Endometrium (tissue), 2 donors: ENCODE results near the gene TPP1.

Experiments used
- FAIRE-seq: peaks from 2 replicates; lab custom pipeline; 2012; peaks lifted over from hg19 to GRCh38; lab: Jason Lieb, UNC
- donor health status: control.
- donor health status: control.

TPP1 gene

DNA sequence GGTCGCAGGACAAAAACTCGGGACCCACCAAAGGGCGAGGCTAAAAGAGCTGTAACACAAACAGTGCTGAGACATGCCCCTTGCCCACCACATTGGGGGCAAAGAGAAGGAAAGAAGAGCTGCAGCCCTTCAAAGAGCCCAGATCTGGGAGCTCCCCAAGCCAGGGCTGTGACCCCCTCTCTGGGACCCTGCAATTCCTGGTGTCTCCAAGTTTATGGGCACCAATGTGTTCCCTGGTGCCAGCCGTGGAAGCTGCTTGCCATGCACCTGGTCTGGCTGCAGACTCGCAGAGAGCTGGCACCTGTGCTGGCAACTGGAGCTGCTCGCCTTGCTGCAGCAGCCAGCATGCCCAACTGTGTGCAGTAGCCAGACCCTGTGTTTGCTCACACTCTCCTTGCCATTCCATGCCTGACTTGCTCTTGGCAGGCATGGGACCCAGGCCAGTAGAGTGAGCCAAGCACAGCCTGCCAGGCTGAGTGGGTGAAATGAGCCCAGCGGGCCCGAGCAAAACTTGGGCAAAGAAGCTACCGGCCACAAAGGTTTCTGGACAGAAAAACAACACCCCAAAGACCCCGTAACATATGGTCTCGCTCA lies 31.8 kb downstream of the TPP1 start:
- no peak for FAIRE-seq

DNA sequence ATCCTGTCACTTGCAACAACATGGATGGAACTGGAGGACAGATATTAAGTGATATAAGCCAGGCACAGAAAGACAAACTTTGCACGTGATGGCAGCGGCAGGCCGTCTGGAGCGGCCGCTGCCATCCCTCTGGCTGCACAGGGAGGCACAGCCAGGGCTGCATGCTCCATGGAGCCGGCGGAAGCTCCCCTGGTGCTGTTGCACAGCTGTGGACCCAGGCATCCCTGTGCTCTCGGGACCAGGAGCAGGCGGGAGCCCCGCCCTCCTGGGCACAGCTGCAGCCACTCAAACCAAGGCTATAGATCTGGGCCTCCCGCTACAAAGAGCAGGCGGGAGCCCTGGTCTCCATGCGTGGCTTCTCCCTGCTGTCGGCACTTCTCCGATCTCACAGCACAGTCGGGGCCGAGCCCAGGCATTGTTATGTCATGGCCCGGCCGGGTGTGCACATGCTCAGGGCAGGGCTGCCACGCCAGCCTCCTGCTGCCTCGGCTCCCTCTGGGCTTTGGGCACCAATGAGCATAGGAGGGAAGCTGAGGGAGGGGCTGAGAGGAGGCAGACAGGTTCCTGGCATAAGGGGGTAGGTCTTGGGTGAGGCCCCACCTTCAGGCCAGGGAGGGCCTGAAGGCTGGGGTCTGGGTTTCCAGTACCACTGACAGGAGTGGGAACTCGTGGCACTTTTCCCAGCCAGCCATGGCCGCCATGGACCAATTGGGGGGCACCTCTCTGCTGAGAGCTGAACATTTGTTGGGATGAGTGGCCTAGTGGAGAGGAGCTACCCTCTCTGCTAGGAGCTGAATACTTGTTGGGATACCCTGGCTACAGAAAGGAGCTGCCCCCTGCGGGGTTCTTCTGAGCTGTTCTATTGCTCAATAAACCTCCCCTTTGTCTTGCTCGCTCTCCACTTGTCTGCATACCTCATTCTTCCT lies 32.5 kb downstream of the TPP1 start:
- no peak for FAIRE-seq

DNA sequence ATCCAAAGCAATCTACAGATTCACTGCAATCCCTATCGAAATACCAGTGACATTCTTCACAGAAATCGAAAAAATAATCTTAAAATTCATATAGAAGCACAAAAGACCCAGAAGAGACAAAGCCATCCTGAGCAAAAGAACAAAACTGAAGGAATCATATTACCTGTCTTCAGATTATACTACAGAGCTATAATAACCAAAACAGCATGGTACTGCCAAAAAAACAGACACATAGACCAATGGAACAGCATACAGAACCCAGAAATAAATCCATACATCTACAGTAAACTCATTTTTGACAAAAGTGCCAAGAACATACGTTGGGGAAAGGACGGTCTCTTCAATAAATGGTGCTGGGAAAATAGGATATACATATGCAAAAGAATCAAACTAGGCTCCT lies 34.7 kb downstream of the TPP1 start:
- no peak for FAIRE-seq

DNA sequence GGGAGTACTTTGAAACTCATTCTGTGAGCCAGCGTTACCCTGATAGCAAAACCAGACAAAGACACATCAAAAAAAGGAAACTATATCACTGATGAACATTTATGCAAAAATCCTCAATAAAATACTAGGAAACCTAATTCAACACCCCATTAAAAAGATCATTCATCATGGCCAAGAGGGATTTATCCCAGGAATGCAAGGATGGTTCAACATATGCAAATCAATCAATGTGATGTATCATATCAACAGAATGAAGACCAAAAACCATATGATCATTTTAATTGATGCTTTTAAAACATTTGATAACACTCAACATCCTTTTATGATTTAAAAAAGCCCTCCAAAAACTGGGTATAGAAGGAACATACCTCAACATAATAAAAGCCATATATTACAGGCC lies 35.6 kb downstream of the TPP1 start:
- FAIRE-seq = no peak

DNA sequence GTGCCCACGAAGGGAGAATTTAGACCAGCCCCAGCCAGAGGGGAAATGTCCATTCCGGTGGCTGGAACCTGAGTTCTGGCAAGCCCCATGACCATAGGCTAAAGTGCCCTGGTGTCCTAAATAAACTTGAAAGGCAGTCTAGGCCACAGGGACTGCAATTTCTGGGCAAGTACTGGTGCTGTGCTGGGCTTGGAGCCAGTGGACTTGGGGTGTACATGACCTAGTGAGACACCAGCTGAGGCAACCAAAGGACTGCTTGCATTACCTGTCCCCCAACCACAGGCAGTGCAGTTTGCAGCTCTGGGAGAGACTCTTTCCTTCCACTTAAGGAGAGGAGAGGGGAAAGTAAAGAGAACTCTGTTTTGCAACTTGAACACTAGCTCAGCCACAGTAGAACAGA lies 39.5 kb downstream of the TPP1 start:
- FAIRE-seq = no peak

DNA sequence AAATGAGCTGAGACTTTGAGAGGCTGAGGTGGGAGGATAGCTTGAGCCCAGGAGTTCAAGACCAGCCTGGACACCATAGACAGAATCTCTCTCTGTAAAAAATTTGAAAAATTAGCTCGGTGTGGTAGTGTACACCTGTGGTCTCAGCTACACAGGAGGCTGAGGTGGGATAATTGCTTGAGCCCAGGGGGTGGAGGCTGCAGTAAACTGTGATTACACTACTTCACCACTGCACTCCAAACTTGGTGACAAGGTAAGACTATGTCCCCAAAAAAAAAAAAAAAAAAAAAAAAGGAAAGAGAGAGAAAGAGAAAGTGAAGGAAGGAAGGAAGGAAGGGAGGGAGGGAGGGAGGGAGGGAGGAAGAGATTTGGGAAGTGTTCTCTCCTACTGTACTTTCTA lies 41.1 kb downstream of the TPP1 start:
- no peak for FAIRE-seq

DNA sequence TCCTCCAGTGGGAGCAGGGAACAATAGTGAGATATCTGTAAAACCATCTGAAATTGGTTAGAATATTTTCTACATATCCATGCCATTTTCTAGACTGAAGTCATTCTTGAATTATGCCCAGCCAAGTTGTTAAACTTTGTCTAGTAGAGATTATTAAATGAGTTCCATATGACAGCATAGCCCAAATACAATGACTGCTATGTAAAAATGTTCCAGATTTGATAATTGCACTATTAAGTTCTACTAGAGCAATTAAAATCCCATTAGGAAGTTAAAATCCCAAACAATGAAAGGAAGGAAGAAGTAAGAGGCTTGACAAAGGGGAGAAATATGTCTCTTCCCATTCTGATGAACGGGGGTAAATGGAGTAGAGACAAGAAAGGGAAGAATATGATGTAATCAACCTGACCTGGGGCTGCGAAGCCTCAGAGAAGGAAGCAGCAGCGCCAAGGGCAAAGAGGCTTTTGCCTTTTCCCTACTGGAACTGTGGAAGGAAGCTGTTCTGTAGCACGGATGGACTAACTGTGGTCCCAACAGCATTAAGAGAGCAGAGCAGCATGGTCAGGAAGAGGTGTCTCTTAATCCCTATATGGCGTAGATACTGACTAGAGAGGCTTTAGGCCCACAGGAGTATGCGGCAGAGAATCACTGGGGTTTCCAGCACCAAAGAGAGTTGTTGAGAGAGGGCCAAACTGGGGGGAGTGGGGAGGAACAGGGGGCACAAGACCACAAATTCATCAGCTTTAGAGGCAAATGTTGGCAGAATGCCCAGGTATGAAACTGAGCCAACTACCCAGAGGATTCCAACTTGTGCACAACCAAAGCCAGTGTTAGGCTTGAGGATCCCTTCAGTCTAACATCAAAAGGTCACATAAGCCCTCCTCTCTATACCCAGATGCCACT lies 42.5 kb downstream of the TPP1 start:
- FAIRE-seq = no peak

DNA sequence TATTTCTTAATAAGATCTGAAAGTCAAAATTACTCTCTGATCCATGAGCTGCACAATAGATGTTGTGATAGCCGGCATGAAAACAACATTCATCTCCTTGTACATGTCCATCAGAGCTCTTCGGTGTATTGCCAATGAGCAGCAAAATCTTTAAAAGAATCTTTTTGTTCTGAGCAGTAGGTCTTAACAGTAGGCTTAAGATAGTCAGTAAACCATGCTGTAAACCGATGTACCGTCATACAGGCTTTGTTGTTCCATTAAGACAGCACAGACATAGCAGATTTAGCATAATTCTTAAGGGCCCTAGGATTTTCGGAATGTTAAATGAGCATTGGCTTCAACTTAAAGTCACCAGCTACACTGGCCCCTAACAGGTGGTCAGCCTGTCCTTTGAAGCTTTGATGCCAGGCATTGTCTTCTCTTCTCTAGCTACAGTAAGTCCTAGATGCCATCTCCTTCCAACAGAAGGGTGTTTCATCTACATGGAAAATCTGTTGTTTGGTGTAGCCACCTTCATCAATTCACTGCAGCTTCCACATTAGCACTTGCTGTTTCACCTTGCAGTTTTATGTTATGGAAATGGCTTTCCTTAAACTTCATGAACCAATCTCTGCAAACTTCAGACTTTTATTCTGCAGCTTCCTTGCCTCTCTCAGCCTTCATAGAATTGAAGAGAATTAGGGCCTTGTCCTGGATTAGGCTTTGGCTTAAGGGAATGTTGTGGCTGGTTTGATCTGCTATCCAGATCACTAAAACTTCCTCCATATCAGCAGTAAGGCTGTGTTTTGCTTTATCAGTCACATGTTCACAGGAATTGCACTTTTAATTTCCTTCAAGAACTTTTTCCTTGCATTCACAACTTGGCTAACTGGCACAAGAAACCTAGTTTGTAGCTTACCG lies 44.2 kb downstream of the TPP1 start:
- no peak for FAIRE-seq

DNA sequence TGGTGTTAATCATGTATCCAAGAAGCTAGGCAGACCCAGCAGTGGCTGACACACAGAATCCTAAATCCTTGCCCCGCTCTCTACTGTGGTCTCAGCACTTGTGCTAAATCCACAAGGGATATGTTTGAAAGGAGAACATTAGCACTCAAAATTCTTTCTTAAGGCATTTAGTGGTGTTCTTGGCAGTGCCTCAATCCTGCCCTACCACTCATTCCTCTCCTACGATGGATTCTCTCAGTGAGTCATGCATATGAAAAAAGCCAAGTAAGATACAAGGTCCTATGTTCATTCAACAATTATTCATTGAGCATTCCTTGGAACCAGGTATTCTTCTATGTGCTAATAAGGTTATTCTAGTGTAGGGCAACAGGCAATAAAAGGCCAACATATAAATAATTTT lies 47.0 kb downstream of the TPP1 start:
- no peak for FAIRE-seq

DNA sequence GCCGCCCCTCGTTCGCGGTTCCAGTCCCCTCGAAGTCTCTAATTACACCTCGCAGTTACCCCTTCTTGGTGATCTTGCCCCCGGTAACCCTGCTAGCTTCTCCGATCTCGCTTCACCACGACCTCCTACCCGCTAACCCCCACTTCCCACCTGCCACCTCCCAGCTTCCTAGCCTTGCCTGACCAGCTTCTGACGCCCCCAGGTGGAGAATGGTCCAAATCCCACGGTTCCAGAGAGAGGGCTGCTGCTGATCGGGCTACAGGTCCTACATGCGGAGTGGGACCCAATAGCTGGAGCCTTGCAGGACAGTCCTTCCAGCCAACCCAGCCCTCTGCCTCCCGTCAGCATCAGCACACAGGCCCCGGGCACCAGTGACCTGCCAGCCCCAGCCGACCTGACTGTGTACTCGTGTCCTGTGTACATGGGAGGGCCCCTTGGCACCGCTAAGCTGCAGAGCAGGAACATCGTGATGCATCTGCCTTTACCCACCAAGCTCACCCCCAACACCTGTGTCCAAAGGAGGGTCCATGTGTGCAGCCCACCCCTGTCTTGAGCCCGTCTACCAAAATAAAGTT lies 47.7 kb downstream of the TPP1 start:
- FAIRE-seq = no peak

DNA sequence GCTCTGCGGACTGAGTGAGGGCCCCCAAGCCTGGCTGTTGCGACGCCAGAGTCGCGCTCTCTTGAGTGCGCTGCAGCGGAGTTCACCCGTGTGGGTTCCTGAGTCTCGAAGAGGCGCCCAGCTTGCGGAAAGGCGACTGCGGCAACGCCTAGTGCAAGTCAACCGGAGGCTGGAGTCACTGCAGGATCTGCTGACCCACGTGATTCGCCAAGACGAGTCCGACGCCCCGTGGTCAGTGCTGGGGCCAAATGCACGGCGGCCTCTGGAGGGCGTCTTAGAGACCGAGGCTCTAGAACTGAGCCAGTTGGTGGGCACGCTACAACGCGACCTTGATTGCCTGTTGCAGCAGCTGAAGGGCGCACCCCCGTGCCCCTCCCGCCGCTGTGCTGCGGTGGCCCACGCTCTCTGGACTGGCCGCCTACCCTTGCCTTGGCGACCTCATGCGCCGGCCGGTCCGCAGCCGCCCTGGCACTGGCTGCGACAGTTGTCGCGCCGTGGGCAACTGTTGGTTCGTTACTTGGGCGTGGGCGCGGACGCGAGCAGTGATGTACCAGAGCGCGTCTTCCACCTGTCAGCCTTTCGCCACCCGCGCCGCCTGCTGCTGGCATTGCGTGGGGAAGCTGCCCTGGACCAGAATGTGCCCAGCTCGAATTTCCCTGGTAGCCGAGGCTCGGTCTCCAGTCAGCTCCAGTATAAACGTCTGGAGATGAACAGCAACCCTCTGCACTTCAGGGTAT lies 48.4 kb downstream of the TPP1 start:
- FAIRE-seq = no peak

DNA sequence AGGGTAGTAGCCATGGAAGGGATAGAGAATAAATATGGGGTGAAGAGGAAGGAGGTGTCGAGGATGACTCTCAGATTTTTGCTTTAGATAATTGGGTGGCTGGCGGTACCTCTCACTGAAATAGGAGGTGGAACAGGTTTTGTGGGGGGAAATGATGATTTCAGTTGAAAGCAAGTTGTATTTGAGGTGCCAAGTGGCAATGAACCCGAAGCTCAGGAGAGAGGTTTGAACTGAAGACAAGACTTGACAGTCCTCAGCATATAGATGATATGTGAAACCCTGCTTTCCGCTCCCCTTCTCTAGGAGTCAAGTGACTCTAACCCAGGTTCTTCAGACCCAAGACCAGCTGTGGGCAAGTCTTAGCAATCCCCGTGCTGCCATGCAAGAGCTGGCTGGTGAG lies 49.5 kb downstream of the TPP1 start:
- no peak for FAIRE-seq

DNA sequence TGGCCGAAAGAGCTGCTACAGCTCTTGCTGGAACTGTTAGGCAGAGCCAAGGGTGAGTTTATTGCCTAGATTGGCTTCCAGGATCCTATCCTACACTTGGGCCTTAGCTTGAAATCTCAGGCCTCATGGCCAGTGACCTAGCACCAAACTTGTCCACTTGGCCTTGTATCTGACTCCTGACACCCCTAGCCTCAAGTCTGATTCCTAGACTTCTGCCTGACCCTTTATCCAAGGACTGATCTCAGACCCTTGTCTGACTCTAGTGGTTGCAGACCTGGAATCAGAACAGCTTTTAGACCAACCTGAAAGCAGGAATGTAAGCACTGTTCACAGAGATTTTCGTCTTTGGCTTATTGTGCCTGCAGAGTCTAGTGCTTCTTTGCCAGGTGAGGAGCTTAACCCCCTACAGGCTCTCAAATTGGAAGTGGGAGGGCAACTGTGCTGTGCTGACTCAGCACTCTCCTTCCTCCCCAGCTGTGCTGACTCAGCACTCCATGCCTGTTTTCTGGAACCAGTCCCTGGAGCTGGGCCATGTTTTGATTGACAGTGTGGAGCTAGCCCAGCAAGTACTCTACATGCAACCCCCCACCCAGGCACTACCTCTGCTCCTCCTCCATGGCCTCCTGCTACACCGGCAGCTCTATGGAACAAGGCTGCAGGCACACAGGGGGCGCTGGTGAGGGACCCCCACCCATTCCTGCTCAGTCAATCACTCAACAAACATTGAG lies 50.9 kb downstream of the TPP1 start:
- FAIRE-seq = no peak

DNA sequence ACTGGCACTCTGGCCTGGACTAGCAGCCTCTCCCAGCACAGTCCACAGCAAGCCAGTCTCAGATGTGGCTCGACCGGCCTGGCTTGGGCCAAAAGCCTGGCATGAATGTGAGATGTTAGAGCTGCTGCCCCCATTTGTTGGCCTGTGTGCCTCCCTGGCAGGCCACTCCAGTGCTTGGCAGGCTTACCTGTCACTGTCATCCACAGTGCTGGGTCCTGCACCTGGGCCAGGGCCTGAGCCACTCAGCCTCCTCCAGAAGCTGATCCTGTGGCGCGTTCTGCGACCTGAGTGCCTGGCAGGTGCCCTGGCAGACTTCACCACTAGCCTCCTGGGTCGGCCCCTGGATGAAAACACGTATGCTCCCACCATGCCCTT lies 51.9 kb downstream of the TPP1 start:
- FAIRE-seq = no peak

DNA sequence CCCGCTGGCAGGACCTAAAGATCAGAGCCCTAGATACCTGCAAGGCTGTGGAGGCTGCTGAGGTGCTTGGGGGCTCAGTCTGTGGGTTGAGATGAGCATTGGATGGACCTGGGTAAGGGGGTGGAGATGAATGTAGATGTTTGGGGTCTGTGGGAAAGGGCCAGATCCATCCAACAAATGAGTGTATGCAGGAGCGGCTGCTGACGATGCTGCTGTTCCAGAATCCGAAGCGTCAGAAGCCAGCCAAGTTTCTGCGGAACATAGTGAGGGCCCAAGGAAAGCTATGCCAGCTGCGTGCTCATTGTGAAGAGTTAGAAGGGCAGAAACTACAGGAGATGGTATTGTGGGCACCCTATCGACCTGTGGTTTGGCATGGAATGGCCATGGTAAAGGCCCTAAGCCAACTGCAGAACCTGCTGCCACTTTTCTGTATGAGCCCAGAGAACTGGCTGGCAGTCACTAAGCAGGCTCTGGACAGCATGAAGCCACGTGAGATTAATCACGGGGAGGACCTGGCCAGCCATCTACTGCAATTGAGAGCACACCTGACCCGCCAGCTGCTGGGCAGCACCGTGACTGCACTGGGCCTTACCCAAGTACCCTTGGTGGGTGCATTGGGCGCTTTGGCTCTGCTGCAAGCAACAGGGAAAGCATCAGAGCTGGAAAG lies 52.4 kb downstream of the TPP1 start:
- no peak for FAIRE-seq

DNA sequence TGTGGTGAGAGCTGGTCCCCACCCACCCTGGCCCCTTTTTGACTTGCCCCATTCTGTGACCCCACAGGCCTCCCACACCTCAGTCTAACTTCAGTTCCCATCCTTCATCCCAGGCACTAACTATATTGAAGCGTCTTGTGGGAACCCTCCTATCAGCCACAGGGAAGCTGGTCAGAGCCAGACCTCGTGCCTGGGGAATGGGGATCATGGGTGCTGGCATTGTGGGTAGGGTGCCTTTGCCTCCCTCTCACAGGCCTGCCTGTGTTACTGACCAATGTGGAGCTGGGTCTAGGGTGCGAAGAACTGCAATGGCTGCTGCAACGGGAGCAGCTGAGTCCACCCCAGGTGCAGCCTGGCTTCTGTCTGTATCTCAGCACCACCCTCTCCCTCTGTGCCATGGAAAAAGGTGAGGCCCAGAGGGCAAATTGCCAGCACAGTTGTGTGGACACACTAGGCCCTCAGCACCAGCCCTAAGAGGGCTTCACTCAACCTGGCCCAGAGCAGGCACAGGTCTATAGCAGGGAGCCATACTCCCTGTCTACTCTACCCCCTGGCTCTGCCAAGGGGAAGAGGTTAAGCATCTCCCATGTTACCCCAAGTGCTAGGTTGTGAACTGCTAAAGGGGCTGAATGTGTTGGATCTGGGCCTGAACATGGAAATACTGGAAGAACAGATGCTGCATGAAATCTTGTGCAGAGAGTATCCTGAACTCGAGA lies 53.1 kb downstream of the TPP1 start:
- no peak for FAIRE-seq

DNA sequence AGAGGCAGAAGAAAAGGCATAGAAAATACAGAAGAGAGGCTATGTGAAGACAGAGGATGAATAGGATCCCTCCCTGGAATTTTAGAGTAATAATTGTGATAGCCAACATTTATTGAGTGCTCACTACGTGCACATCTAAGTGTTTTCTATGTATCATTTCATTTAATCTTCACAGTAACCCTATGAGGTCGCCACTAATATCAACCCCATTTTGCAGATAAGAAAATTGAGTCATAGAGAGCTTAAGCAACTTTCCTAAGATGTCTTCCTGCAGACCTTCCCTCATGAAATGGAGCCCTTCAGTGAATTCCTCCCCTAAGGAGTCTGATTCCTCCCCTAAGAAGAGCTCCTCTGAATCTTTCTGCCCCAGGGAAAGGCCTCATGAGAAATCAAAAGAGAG lies 53.9 kb downstream of the TPP1 start:
- FAIRE-seq = no peak

DNA sequence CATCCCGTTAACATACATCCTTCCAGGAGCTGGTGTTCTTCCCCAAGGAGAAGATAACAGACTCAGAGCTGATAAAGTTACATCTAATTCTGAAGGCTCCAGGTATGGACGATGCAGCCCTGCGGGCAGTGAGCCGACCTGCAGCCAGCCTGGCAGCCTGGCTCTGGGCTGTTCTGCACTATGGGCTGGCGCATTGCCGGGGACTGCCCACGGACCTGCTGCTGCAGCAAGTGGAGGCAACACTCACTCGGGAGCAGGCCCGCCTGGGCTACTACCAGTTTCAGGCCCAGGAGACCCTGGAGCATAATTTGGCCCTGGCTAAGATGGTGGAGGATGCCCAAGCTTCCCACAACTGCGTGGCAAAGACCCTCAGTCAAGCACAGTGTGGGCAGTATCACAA lies 55.6 kb downstream of the TPP1 start:
- no peak for FAIRE-seq

DNA sequence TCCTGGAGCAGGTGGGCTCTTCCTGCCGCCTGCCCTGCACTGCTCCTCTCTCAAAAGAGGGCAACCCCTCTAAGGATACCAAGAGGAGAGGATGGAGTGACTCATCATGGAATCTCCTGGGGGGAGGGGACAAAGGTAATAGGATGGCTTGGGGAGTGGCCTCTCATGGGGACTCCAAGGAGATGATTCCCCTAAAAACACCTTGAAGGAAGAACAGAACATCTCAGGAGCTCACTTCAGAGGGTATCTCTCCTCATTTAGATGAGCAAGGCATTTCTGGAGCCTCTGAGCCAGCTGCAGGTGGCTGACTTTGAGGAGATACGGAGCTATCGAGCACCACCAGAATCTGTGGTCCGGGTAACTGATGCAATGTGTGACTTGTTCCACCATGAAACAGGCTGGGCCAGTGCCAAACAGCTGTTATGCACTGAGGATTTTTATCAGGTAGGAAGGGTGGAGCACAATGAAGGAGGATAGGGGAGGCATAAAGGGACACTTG lies 56.1 kb downstream of the TPP1 start:
- no peak for FAIRE-seq
